SK-N-SH (cell line): Measurements from ENCODE around the gene RABGAP1L. TPM values are rescaled to one million over a fixed set of nuclear protein-coding genes. Genes with fewer than 3 reads are reported as not detected.

Experiments used
- CTCF ChIA-PET: fragments of 300-600, 350-600 bp; formaldehyde crosslinking; extraction: SDS; loops from one replicate; lab custom pipeline; 2021; lab: Yijun Ruan, JAX
- POLR2A ChIA-PET: fragments of 350-600 bp; sonication (Branson Sonifier 250); formaldehyde crosslinking; extraction: SDS; loops from one replicate; lab custom pipeline; 2020; ENCODE audit warnings: antibody characterized with exemption, inconsistent platforms; lab: Yijun Ruan, JAX
- DNase-seq: peaks from one replicate; pipeline ENCODE4 v3.0.0; 2012
- H2AFZ ChIP-seq: fragments of 200-600 bp; sonication (generic); 2 replicates; pipeline ENCODE4 v1.8.1; 2016; ENCODE audit warnings: antibody characterized with exemption, mild to moderate bottlenecking, low read depth
- H3F3A ChIP-seq: fragments of 200-600 bp; sonication (generic); replicated peaks from 2 replicates; pipeline ENCODE3; 2016; ENCODE audit warnings: antibody characterized with exemption, mild to moderate bottlenecking; ENCODE audit not compliant: insufficient read depth
- H3K27ac ChIP-seq, 2 experiments: fragments of 200-500 bp in 1 of 2; fragments of 200-600 bp in 1 of 2; sonication (Bioruptor generic) in 1 of 2; sonication (generic), shearing (Covaris generic) in 1 of 2; 2 replicates each; pipeline versions ENCODE4 v1.5.1 to v1.6.1; 2014 to 2016; ENCODE audit warnings: low read depth in 2 of 2, inconsistent platforms in 1 of 2, low read length in 1 of 2, mild to moderate bottlenecking in 1 of 2, mixed read lengths in 1 of 2
- H3K27me3 ChIP-seq: fragments of 200-600 bp; sonication (generic), shearing (Covaris generic); 2 replicates; pipeline ENCODE4 v1.6.1; 2016; ENCODE audit warnings: mixed run types; ENCODE audit not compliant: insufficient read depth
- H3K36me3 ChIP-seq, 2 experiments: fragments of 200-500 bp in 1 of 2; fragments of 200-600 bp in 1 of 2; sonication (Bioruptor generic) in 1 of 2; sonication (generic) in 1 of 2; replicated peaks in 1 of 2; 2 replicates each; pipeline versions ENCODE3 to v1.5.1; 2014 to 2016; ENCODE audit warnings: low read length in 1 of 2, mild to moderate bottlenecking in 1 of 2; ENCODE audit not compliant: insufficient read depth in 2 of 2, control insufficient read depth in 1 of 2
- H3K4me1 ChIP-seq, 2 experiments: fragments of 200-500 bp in 1 of 2; fragments of 200-600 bp in 1 of 2; sonication (Bioruptor generic) in 1 of 2; sonication (generic), shearing (Covaris generic) in 1 of 2; 2 replicates each; pipeline versions ENCODE4 v1.5.1 to v1.6.1; 2014 to 2016; ENCODE audit warnings: low read depth in 1 of 2, low read length in 1 of 2, mixed run types in 1 of 2; ENCODE audit not compliant: insufficient read depth in 2 of 2, control insufficient read depth in 1 of 2
- H3K4me2 ChIP-seq: fragments of 200-600 bp; sonication (generic), shearing (Covaris generic); 2 replicates; pipeline ENCODE4 v1.6.1; 2017; ENCODE audit warnings: mixed run types
- H3K4me3 ChIP-seq, 2 experiments: fragments of 200-500 bp in 1 of 2; fragments of 200-600 bp in 1 of 2; sonication (Bioruptor generic) in 1 of 2; sonication (generic), shearing (Covaris generic) in 1 of 2; 2 replicates each; pipeline versions ENCODE4 v1.5.1 to v1.8.1; 2014 to 2016; ENCODE audit warnings: low read depth in 2 of 2, inconsistent platforms in 1 of 2, low read length in 1 of 2, mild to moderate bottlenecking in 1 of 2, mixed read lengths in 1 of 2, moderate library complexity in 1 of 2
- H3K79me2 ChIP-seq: fragments of 200-600 bp; sonication (generic); 2 replicates; pipeline ENCODE4 v1.8.1; 2017; ENCODE audit warnings: mild to moderate bottlenecking; ENCODE audit not compliant: insufficient read depth
- H3K9ac ChIP-seq: fragments of 200-600 bp; sonication (generic); 2 replicates; pipeline ENCODE4 v1.6.1; 2017; ENCODE audit warnings: mixed run types
- H3K9me2 ChIP-seq: fragments of 200-600 bp; sonication (generic); 2 replicates; pipeline ENCODE4 v1.6.1; 2017; ENCODE audit warnings: mixed run types
- H3K9me3 ChIP-seq: fragments of 200-600 bp; sonication (generic); 2 replicates; pipeline ENCODE4 v1.6.1; 2017; ENCODE audit warnings: mixed run types, mild to moderate bottlenecking, moderate library complexity
- H4K20me1 ChIP-seq: fragments of 200-600 bp; sonication (generic); 2 replicates; pipeline ENCODE4 v1.6.1; 2017; ENCODE audit warnings: mild to moderate bottlenecking, mixed run types; ENCODE audit not compliant: insufficient read depth
- ELF1 ChIP-seq: IDR thresholded peaks from 2 replicates; pipeline ENCODE4 v1.4.0; 2012
- EP300 ChIP-seq, 2 experiments: IDR thresholded peaks; 2 replicates each; pipeline versions ENCODE4 v1.4.0 to v1.6.1; 2012; ENCODE audit warnings: borderline replicate concordance in 1 of 2, low read depth in 1 of 2, low read length in 1 of 2
- FOXJ3 ChIP-seq: sonication (generic); formaldehyde crosslinking; IDR thresholded peaks from 2 replicates; pipeline ENCODE4 v1.5.1; 2020; ENCODE audit warnings: mild to moderate bottlenecking, missing genetic modification reagents
- GABPA ChIP-seq: IDR thresholded peaks from 2 replicates; pipeline ENCODE4 v1.4.0; 2012; ENCODE audit warnings: low read depth, mild to moderate bottlenecking
- JUND ChIP-seq: IDR thresholded peaks from 2 replicates; pipeline ENCODE4 v1.4.0; 2012
- MEF2A ChIP-seq: IDR thresholded peaks from 2 replicates; pipeline ENCODE4 v1.4.0; 2012; ENCODE audit warnings: low read depth, borderline replicate concordance
- NFIC ChIP-seq: IDR thresholded peaks from 2 replicates; pipeline ENCODE4 v1.4.0; 2012; ENCODE audit warnings: borderline replicate concordance
- POLR2AphosphoS5 ChIP-seq: IDR thresholded peaks from 2 replicates; pipeline ENCODE4 v1.6.1; 2012; ENCODE audit warnings: low read depth, low read length
- RAD21 ChIP-seq: IDR thresholded peaks from 2 replicates; pipeline ENCODE4 v1.6.1; 2012; ENCODE audit warnings: mild to moderate bottlenecking, low read length
- RCOR1 ChIP-seq: fragments of 150-350 bp; IDR thresholded peaks from 2 replicates; pipeline ENCODE4 v1.6.1; 2017; ENCODE audit warnings: antibody characterized with exemption, low read length
- RFX5 ChIP-seq: IDR thresholded peaks from 2 replicates; pipeline ENCODE4 v1.6.1; 2012; ENCODE audit warnings: mild to moderate bottlenecking, improper control_type of control experiment, low read length
- RXRA ChIP-seq: IDR thresholded peaks from 2 replicates; pipeline ENCODE4 v1.4.0; 2012; ENCODE audit warnings: low read depth, mild to moderate bottlenecking, borderline replicate concordance
- TAF1 ChIP-seq: IDR thresholded peaks from 2 replicates; pipeline ENCODE4 v1.6.1; 2012; ENCODE audit warnings: low read depth, mild to moderate bottlenecking, low read length, moderate library complexity, borderline replicate concordance
- TCF12 ChIP-seq: IDR thresholded peaks from 2 replicates; pipeline ENCODE4 v1.4.0; 2012
- TEAD4 ChIP-seq: IDR thresholded peaks from 2 replicates; pipeline ENCODE4 v1.4.0; 2012; ENCODE audit warnings: mild to moderate bottlenecking, borderline replicate concordance; ENCODE audit not compliant: insufficient read depth
- WGBS: methylation state at CpG from one replicate; pipeline ENCODE4 v1.1.6; 2017; ENCODE audit warnings: low lambda C conversion rate; 5-methylcytosine and 5-hydroxymethylcytosine counted together
- polyA plus RNA-seq, 3 experiments: library from polyadenylated mRNA; depleted of rRNA; stranded (reverse); fragments of >200 nt; gene quantifications; 2 replicates each; pipeline ENCODE4 v1.2.3, GENCODE V29; 2012
- TF ChIP-seq, protein P1 (sequence below): IDR thresholded peaks from 2 replicates; pipeline ENCODE4; 2012
- TF ChIP-seq, protein P2 (sequence below): IDR thresholded peaks from 2 replicates; pipeline ENCODE4 v1.4.0; 2012; ENCODE audit warnings: low read depth
- TF ChIP-seq, protein P3 (sequence below): fragments of 200-600 bp; sonication (generic); IDR thresholded peaks from 2 replicates; pipeline ENCODE4 v1.6.1; 2017; ENCODE audit warnings: antibody characterized with exemption, mild to moderate bottlenecking, moderate library complexity
- TF ChIP-seq, protein P4 (sequence below): fragments of 150-350 bp; IDR thresholded peaks from 2 replicates; pipeline ENCODE4 v1.6.1; 2016; ENCODE audit warnings: mild to moderate bottlenecking, low read depth, low read length

Gene RABGAP1L
- polyA plus RNA-seq, 1 of the 3 experiments (the other 2 are of a cell fraction): 7.2 TPM

DNA sequence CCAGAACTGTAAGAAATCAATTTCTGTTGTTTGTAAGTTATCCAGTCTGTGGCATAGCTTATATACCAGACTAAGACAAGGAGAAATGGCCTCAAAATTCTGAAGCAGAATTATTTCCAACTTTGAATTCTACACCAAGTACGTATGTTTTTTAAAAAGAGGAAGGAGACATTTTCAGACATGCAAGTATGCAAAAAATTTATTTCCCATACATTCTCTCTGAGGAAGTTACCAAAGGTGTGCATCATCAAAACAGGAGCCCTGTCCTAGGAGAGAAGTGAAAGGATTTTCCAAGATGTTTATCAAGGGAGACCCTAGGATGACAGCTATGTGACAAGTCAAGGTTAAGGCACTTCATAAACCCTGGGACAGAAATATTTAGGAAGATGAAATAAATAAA is 49.3 kb upstream of the RABGAP1L start (continued):
- TF ChIP-seq NFIC: no peak
- TF ChIP-seq RXRA: no peak
- TF ChIP-seq, protein P1, sequence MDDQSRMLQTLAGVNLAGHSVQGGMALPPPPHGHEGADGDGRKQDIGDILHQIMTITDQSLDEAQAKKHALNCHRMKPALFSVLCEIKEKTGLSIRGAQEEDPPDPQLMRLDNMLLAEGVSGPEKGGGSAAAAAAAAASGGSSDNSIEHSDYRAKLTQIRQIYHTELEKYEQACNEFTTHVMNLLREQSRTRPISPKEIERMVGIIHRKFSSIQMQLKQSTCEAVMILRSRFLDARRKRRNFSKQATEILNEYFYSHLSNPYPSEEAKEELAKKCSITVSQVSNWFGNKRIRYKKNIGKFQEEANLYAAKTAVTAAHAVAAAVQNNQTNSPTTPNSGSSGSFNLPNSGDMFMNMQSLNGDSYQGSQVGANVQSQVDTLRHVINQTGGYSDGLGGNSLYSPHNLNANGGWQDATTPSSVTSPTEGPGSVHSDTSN: no peak

DNA sequence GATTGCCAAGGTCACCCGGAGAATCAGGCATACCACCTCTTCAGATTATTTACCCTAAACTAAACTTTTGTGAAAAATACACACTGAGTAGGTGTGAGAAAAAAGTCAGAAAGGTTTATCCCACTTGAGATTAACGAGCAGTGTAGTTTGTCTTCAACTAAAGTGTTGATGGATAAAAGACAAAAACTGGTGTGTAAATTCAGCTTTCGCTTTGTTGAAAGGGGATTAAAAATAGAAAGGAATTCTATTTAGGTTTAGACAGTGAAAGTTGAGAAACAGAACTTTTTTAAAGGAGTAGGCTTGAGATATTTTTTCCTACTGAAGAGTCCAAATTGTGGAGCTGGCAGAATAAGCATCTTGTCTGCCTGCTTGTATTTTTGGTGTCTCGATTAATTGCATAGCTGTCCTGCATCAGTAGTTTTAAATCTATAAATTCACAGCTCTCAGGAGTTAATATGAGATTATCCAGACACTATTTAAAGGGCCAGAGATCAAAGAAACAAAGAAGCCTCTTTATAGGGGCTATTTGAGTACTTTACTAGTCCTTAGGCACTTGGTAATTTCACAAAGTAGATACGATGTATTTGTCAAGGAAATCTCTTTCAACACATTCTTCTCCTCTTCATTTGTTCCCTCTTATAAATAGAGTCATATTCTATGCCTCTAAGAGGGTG is 46.7 kb upstream of the RABGAP1L start:
- no peaks in the 10 kb centered on the region for H3K27me3 ChIP-seq
- H4K20me1 ChIP-seq: no peaks in the 10 kb centered on the region
- peaks cover 6% of the 10 kb centered on the region for H3F3A ChIP-seq
- TF ChIP-seq TEAD4: no peak
- no peak for TF ChIP-seq RCOR1
- TF ChIP-seq, protein P2, sequence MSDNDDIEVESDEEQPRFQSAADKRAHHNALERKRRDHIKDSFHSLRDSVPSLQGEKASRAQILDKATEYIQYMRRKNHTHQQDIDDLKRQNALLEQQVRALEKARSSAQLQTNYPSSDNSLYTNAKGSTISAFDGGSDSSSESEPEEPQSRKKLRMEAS: no peak
- TF ChIP-seq, protein P3, sequence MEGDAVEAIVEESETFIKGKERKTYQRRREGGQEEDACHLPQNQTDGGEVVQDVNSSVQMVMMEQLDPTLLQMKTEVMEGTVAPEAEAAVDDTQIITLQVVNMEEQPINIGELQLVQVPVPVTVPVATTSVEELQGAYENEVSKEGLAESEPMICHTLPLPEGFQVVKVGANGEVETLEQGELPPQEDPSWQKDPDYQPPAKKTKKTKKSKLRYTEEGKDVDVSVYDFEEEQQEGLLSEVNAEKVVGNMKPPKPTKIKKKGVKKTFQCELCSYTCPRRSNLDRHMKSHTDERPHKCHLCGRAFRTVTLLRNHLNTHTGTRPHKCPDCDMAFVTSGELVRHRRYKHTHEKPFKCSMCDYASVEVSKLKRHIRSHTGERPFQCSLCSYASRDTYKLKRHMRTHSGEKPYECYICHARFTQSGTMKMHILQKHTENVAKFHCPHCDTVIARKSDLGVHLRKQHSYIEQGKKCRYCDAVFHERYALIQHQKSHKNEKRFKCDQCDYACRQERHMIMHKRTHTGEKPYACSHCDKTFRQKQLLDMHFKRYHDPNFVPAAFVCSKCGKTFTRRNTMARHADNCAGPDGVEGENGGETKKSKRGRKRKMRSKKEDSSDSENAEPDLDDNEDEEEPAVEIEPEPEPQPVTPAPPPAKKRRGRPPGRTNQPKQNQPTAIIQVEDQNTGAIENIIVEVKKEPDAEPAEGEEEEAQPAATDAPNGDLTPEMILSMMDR: no peak
- TF ChIP-seq JUND: no peak
- TF ChIP-seq RXRA: no peak
- no peak for TF ChIP-seq ELF1
- TF ChIP-seq, protein P4, sequence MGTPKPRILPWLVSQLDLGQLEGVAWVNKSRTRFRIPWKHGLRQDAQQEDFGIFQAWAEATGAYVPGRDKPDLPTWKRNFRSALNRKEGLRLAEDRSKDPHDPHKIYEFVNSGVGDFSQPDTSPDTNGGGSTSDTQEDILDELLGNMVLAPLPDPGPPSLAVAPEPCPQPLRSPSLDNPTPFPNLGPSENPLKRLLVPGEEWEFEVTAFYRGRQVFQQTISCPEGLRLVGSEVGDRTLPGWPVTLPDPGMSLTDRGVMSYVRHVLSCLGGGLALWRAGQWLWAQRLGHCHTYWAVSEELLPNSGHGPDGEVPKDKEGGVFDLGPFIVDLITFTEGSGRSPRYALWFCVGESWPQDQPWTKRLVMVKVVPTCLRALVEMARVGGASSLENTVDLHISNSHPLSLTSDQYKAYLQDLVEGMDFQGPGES: no peak
- TF ChIP-seq POLR2AphosphoS5: no peak
- TF ChIP-seq GABPA: no peak
- TF ChIP-seq FOXJ3: no peak
- no peak for TF ChIP-seq RAD21
- no peak for TF ChIP-seq NFIC
- no peak for TF ChIP-seq MEF2A
- no peak for TF ChIP-seq TCF12
- TF ChIP-seq EP300 (IDR thresholded peaks at IDR 0.05; ENCODE audit: borderline replicate concordance in 1 of 2, low read depth in 1 of 2, low read length in 1 of 2): no peak
- no peak for TF ChIP-seq TAF1
- TF ChIP-seq RFX5: no peak
- TF ChIP-seq, all 33 proteins: peak for 0
- Histone ChIP-seq H3K36me3 (no peaks in the 10 kb centered on the region), H2AFZ (no peak overlapping the region), H3K9ac (no peak overlapping the region), H3K4me1 (no peaks in the 10 kb centered on the region; a peak in 1 of 4 replicates), H3K4me3 (no peak overlapping the region), H3K79me2 (no peaks in the 10 kb centered on the region), H3K27ac (no peak overlapping the region), H3K9me2 (no peaks in the 10 kb centered on the region), H3K4me2 (no peak overlapping the region), H3K9me3 (no peaks in the 10 kb centered on the region)
- ChIA-PET CTCF (interaction anchor here (1.1 to 2.9 kb wide), 3 partner anchors 9 to 26 kb away, joined by 3 to 11 read pairs (median 3); no protein-coding TSS in a partner anchor), POLR2A (no interaction called here)
- 70% methylated on average over 5 of the region's 5 CpGs for WGBS
- no peak for DNase-seq
